Activated CD8-positive, alpha-beta memory T cell treated with anti-CD3 and anti-CD28 coated beads, Interleukin-2, amount 50 U/mL, for 1 hour (primary cell): ENCODE measurements around the gene PAPPA2.

ENCODE experiments used
- DNase-seq: peaks from one replicate; pipeline ENCODE4 v3.0.0-alpha.2; 2020; ENCODE audit errors: extremely low read depth

PAPPA2 gene

GRCh38 chr1:176854758-176855745 is 392.1 kb downstream of the PAPPA2 start:
- DNase-seq: no peak

- no peak for DNase-seq
Observed at GRCh38 chr1:176857632-176858031, 394.7 kb downstream of the PAPPA2 start.

GRCh38 chr1:176858433-176858916 is 395.5 kb downstream of the PAPPA2 start:
- no peak for DNase-seq

GRCh38 chr1:176863613-176864012 is 400.6 kb downstream of the PAPPA2 start:
- DNase-seq: no peak

- DNase-seq: no peak
Observed at GRCh38 chr1:176864211-176864610, 401.2 kb downstream of the PAPPA2 start.

GRCh38 chr1:176866011-176866714 is 403.2 kb downstream of the PAPPA2 start:
- DNase-seq: no peak

- DNase-seq: no peak
Observed at GRCh38 chr1:176869577-176869976, 406.6 kb downstream of the PAPPA2 start.

- DNase-seq: no peak
Observed at GRCh38 chr1:176876966-176877515, 414.1 kb downstream of the PAPPA2 start.

- DNase-seq: no peak
Observed at GRCh38 chr1:176877557-176877956, 414.6 kb downstream of the PAPPA2 start.

GRCh38 chr1:176878750-176879536 is 416.0 kb downstream of the PAPPA2 start:
- DNase-seq: no peak

- no peak for DNase-seq
Observed at GRCh38 chr1:176879784-176880620, 417.0 kb downstream of the PAPPA2 start.

- no peak for DNase-seq
Observed at GRCh38 chr1:176880955-176881595, 418.1 kb downstream of the PAPPA2 start.

- no peak for DNase-seq
Observed at GRCh38 chr1:176884286-176884685, 421.3 kb downstream of the PAPPA2 start.

GRCh38 chr1:176884911-176885310 is 421.9 kb downstream of the PAPPA2 start:
- DNase-seq: no peak

GRCh38 chr1:176885341-176885740 is 422.4 kb downstream of the PAPPA2 start:
- no peak for DNase-seq

- DNase-seq: no peak
Observed at GRCh38 chr1:176885751-176886150, 422.8 kb downstream of the PAPPA2 start.

- DNase-seq: no peak
Observed at GRCh38 chr1:176888471-176889032, 425.6 kb downstream of the PAPPA2 start.

- no peak for DNase-seq
Observed at GRCh38 chr1:176893625-176894352, 430.8 kb downstream of the PAPPA2 start.

GRCh38 chr1:176894450-176894849 is 431.5 kb downstream of the PAPPA2 start:
- no peak for DNase-seq
